Tibial artery (tissue), 4 donors: ENCODE data around the gene PFN1.

Source experiments
- DNase-seq, 2 donors: peaks; one replicate each; pipeline ENCODE4 v3.0.0-alpha.2; 2019
- H3K27ac ChIP-seq, 2 donors: fragments of 200-600 bp; sonication (generic) in 1 of 2; 1 replicate in 1 of 2; 2 replicates in 1 of 2; pipeline ENCODE4 v1.5.1; 2018 to 2019; ENCODE audit warnings: mild to moderate bottlenecking in 1 of 2
- H3K27me3 ChIP-seq, 2 donors: fragments of 200-600 bp; sonication (generic) in 1 of 2; one replicate each; pipeline versions ENCODE4 v1.5.1 to v1.6.0; 2016 to 2019
- H3K36me3 ChIP-seq, 3 donors: fragments of 200-600 bp; sonication (generic) in 2 of 3; one replicate each; pipeline ENCODE4 v1.5.1; 2016 to 2019; ENCODE audit warnings: mild to moderate bottlenecking in 2 of 3
- H3K4me1 ChIP-seq, 4 donors: fragments of 200-600 bp; sonication (generic) in 2 of 4; 1 replicate in 3 of 4; 2 replicates in 1 of 4; pipeline ENCODE4 v1.5.1; 2016 to 2019
- H3K4me3 ChIP-seq, 2 donors: fragments of 200-600 bp; sonication (generic) in 1 of 2; 1 replicate in 1 of 2; 2 replicates in 1 of 2; pipeline ENCODE4 v1.5.1; 2018 to 2019; ENCODE audit warnings: mild to moderate bottlenecking in 2 of 2
- H3K9me3 ChIP-seq, 3 donors: fragments of 200-600 bp; sonication (generic) in 1 of 3; one replicate each; pipeline ENCODE4 v1.5.1; 2016 to 2019
- CTCF ChIP-seq, 2 experiments: fragments of 200-600 bp in 1 of 2; fragments of 450-650 bp in 1 of 2; IDR thresholded peaks; one replicate each; pipeline ENCODE4 v1.5.1; 2017 to 2019; ENCODE audit warnings: antibody characterized with exemption in 2 of 2, mild to moderate bottlenecking in 1 of 2, moderate library complexity in 1 of 2
- intact Hi-C: fragments of 100-400 bp; cut with DNase I; formaldehyde crosslinking; loops from one replicate; pipeline ENCODE4 v1.15.0; 2023; ENCODE audit warnings: low total_unique reads

Gene PFN1

GRCh38 chr17:4897785-4898184 is 50.5 kb downstream of the PFN1 start:
- H3K4me3 ChIP-seq, result no peak overlapping the region
- intact Hi-C loops, result no loop called here
- peaks cover 0 to 33% of the 10 kb centered on the region in 2 donors for H3K27me3 ChIP-seq
- peaks cover 0 to 35% (median 19%) of the 10 kb centered on the region in 4 donors for H3K4me1 ChIP-seq
- DNase-seq, result no peak
- no peaks in the 10 kb centered on the region for H3K9me3 ChIP-seq
- H3K27ac ChIP-seq, result no peak overlapping the region
- TF ChIP-seq CTCF (IDR thresholded peaks at IDR 0.05), result no peak
- peaks cover 40 to 50% (median 45%) of the 10 kb centered on the region in 3 donors for H3K36me3 ChIP-seq

- DNase-seq, result no peak
- intact Hi-C loops, result no loop called here
- Histone ChIP-seq H3K4me3 (no peak overlapping the region), H3K27me3 (peaks cover 0 to 33% of the 10 kb centered on the region in 2 donors), H3K4me1 (peaks cover 0 to 29% (median 19%) of the 10 kb centered on the region in 4 donors), H3K9me3 (no peaks in the 10 kb centered on the region), H3K27ac (no peak overlapping the region), H3K36me3 (peaks cover 45 to 55% (median 51%) of the 10 kb centered on the region in 3 donors)
- TF ChIP-seq CTCF (IDR thresholded peaks at IDR 0.05), result no peak
Measured at GRCh38 chr17:4897198-4897687, 51.1 kb downstream of the PFN1 start.

GRCh38 chr17:4896332-4897197 is 51.8 kb downstream of the PFN1 start:
- DNase-seq, result no peak
- Histone ChIP-seq H3K27ac (no peak overlapping the region), H3K4me3 (no peak overlapping the region), H3K9me3 (no peaks in the 10 kb centered on the region), H3K4me1 (peaks cover 0 to 27% (median 19%) of the 10 kb centered on the region in 4 donors), H3K36me3 (peaks cover 52 to 62% (median 58%) of the 10 kb centered on the region in 3 donors), H3K27me3 (peaks cover 0 to 32% of the 10 kb centered on the region in 2 donors)
- no peak for TF ChIP-seq CTCF (IDR thresholded peaks at IDR 0.05)
- intact Hi-C loops, result no loop called here

GRCh38 chr17:4895657-4896331 is 52.5 kb downstream of the PFN1 start:
- TF ChIP-seq CTCF (IDR thresholded peaks at IDR 0.05), result no peak
- DNase-seq, result no peak
- intact Hi-C loops, result no loop called here

More at GRCh38 chr17:4895657-4896331, 52.5 kb downstream of the PFN1 start:
- H3K9me3 ChIP-seq, result no peaks in the 10 kb centered on the region
- no peak overlapping the region for H3K27ac ChIP-seq
- H3K4me1 ChIP-seq, result peaks cover 0 to 25% (median 18%) of the 10 kb centered on the region in 4 donors
- H3K4me3 ChIP-seq, result no peak overlapping the region
- peaks cover 60 to 70% (median 65%) of the 10 kb centered on the region in 3 donors for H3K36me3 ChIP-seq
- peaks cover 0 to 24% of the 10 kb centered on the region in 2 donors for H3K27me3 ChIP-seq
